HG03196 (cell line): Measurements from ENCODE around the gene IGIP.

Experiments
- ATAC-seq: cut with Tn5 transposase; IDR thresholded peaks from one replicate; pipeline ENCODE4 v1.9.1; 2021; ENCODE audit not compliant: unreplicated experiment

Gene IGIP

DNA sequence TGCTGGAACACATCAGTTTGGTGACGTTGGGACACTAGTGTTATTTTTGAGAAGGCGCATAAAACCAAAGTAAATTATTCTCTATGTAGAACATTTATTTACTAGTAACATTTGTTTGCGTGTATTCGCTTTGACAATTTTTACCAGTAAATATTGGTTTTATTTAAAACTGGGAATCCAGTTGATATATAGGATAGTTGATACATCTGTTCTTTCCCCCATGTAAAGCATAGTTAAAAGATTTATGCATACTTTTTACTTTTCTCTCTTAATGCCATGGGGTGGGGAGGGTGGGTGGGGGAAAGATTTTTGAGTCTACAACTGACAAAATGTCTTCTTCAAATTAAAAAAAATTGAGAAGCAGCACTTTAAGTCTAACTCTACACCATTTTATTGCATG is at the start of gene IGIP:
TSS of gene IGIP (plus strand) at position 301 of the 400 bp plus-strand sequence. CDS start 2,540 bp downstream, outside the sequence.
- no peak for ATAC-seq

DNA sequence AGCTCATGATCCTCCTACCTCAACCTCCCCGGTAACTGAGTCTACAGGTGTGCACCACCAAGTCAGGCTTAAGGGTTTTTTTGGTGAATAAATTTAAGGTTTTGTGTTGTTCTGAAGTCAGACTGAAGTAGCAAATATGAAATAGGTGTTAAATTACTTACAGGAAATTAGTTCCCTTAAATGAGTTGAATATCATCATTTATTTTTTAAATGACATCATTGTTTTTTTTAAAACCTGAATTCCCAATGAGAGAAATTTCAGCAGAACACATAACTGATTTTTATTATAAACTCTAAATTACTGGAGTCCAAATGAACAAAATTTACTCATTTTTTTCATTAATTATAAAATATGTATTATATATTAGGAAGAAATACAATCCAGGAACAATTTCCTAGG is 49.6 kb upstream of the IGIP start:
- no peak for ATAC-seq

DNA sequence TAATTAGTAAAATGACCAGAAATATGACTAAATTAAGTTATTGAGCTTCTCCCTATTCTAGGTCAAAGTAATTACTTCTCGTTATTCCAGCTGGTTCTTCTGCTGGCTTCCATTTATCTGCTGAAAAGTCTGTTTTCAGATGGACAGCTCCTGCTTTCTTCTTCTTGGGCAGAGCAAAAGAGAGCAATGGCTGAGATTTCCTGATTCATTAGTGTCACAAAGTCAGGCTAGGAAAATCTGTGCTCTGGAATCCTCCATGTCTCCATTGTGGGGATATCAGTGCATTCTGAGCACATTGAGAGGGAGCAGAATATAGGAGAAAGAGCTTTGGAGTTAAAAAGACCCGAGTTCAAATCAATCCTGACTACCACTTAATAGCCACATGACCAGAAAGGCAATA is 48.9 kb upstream of the IGIP start:
- ATAC-seq = no peak

GRCh38 chr5:140083120-140083519 is 42.6 kb upstream of the IGIP start:
- no peak for ATAC-seq

DNA sequence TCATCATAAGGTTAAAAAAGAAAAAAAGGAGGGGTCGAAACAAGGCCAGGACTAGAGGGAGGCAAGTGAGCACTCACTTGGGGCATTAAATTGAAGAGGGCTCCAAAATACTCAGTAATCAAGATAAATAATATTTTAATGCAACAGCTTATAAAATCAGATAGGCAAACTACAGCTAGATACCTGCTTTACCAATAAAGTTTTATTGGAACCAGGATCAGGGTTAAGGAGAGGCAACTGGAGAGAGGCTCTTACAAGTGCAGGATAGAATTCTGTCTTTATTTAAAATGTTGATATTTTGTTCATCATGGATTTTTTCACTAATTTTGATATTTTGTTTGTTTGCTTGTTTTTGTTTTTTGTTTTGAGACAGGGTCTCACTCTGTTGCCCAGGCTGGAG is 42.1 kb upstream of the IGIP start:
- no peak for ATAC-seq

- no peak for ATAC-seq
Measured at GRCh38 chr5:140084541-140084940, 41.2 kb upstream of the IGIP start.

DNA sequence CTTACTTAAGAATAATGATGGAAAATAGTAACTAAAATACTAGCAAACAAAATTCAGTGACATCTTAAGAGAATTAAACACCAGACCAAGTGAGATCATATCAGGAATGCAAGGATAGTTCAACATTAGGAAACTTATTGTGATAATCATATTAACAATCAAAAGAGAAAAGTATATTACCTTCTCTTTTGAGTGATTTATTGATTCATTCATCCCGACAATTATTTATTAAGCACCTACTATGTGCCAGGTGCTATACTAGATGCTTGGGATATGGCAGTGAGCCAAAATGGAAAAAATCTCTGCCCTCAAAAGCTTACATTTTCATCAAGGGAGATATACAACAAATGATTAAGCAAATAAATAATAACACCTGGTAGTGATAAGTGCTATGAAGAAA is 35.5 kb upstream of the IGIP start:
- ATAC-seq = no peak

DNA sequence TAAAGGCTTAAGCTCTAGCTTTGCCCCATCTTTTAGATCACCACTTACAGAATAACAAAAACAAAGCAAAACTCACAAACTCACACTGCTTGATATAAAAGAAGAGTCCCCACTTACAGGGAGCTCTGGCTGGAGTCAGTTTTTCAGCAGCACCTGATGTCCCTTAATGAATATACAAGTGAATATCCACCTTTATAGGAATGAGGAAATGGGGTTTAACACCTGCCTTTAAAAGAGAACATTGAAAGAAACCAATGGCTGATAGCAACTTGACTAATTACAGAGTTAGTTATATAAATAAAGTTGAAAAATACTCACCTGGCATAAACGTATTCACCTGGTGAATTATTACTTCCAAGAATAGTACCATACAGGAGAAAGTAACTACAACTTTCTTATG is 32.6 kb upstream of the IGIP start:
- ATAC-seq = no peak

DNA sequence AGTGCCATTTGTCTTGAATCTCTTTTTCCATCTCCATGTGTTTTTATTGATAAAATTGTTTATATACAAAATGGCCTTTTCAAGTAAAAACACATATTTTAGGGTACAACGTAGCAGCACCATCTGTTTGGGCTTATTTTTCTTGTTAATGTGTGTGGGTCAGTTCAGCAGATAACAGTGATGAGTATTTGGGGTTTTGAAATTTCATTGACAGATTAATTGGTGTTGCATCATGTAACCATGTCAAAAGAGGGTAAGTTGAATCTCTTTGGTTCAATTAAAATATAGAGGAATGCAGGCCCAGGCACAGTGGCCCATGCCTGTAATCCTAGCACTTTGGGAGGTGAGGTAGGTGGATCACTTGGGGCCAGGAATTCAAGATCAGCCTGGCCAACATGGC is 31.9 kb upstream of the IGIP start:
- ATAC-seq = no peak

GRCh38 chr5:140094889-140095288 is 30.8 kb upstream of the IGIP start:
- no peak for ATAC-seq

GRCh38 chr5:140101179-140101578 is 24.6 kb upstream of the IGIP start:
- no peak for ATAC-seq

DNA sequence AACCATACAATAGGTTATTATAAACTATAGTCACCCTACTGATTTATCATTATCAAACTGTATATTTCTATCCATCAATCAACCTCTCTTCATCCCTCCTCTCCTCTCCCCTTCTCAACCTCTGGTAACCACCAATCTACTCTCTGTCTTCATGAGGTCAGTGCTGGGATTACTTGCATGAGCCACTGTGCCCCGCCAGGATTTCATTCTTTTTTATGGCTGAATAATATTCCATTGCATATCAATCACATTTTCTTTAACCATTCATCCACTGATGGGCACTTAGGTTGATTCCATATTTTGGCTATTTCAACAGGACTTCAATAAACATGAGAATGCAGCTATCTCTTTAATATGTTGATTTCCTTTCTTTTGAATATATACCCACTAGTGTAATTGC is 22.6 kb upstream of the IGIP start:
- ATAC-seq = no peak

- no peak for ATAC-seq
Measured at GRCh38 chr5:140104100-140104499, 21.6 kb upstream of the IGIP start.

GRCh38 chr5:140106101-140106500 is 19.6 kb upstream of the IGIP start:
- no peak for ATAC-seq

DNA sequence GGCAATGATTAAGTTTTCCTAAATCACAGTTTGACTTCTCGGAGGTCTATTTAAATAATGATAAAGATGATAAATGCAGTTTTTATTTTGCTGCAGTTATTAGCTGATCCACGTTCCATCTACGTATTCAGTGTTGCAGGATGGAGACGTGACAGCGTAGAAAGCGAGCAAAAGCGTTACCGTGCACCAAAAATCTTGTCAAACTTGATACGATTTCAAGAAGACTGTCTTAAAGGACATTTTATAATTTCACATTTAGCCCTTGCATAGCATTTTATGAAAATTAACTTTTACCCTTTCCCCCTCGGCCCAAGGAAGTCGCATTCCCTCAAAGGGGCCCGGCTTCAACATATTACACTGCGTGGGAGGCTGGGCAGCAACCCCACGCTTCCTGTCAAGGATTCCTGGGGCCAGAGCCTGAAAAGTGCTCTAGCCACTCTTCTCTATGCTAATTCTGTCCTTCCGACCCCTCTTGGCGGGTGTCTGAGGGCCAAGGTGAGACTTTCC is 18.9 kb upstream of the IGIP start:
- peak; percentile 5 for ATAC-seq

GRCh38 chr5:140107312-140108092 is 18.2 kb upstream of the IGIP start:
- ATAC-seq = peak; percentile 85

GRCh38 chr5:140108093-140109017 is 17.4 kb upstream of the IGIP start:
- no peak for ATAC-seq

- ATAC-seq = no peak
Measured at GRCh38 chr5:140109018-140109758, 16.5 kb upstream of the IGIP start.

GRCh38 chr5:140109759-140110645 is 15.7 kb upstream of the IGIP start:
- no peak for ATAC-seq

- no peak for ATAC-seq
Measured at GRCh38 chr5:140110646-140110957, 15.1 kb upstream of the IGIP start.
